ENCODE data around the gene P2RY11.

DNA sequence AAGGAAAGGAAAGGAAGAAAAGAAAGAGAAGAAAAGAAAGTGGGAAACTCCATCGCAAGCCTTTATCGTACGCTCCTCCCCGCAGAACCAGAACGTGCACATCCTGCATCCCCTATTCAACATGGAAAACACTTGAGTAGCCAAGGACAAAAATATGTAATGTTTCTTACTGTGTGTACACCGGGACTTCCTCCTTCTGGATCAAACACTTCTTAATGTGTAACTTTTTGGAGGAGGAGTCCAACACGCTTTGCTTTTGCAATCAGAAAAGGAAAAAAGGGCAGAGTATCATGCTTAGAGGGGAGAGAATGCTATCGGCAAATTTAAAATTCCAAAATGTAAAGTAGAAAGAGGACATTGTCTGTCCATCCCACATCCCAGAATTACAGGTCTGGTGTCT is 33.2 kb upstream of the P2RY11 start:
- TF ChIP-seq, protein P1, sequence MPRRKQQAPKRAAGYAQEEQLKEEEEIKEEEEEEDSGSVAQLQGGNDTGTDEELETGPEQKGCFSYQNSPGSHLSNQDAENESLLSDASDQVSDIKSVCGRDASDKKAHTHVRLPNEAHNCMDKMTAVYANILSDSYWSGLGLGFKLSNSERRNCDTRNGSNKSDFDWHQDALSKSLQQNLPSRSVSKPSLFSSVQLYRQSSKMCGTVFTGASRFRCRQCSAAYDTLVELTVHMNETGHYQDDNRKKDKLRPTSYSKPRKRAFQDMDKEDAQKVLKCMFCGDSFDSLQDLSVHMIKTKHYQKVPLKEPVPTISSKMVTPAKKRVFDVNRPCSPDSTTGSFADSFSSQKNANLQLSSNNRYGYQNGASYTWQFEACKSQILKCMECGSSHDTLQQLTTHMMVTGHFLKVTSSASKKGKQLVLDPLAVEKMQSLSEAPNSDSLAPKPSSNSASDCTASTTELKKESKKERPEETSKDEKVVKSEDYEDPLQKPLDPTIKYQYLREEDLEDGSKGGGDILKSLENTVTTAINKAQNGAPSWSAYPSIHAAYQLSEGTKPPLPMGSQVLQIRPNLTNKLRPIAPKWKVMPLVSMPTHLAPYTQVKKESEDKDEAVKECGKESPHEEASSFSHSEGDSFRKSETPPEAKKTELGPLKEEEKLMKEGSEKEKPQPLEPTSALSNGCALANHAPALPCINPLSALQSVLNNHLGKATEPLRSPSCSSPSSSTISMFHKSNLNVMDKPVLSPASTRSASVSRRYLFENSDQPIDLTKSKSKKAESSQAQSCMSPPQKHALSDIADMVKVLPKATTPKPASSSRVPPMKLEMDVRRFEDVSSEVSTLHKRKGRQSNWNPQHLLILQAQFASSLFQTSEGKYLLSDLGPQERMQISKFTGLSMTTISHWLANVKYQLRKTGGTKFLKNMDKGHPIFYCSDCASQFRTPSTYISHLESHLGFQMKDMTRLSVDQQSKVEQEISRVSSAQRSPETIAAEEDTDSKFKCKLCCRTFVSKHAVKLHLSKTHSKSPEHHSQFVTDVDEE (CRISPR knock-in tag; IDR thresholded peaks at IDR 0.05), result no peak
- TF ChIP-seq CREB5 (CRISPR knock-in tag; IDR thresholded peaks at IDR 0.05; ENCODE audit: low read depth) (no peak), ZFP30 (CRISPR knock-in tag; IDR thresholded peaks at IDR 0.05) (no peak), GLIS3 (CRISPR knock-in tag; IDR thresholded peaks at IDR 0.05) (no peak), ZNF565 (CRISPR knock-in tag; conservative IDR thresholded peaks at IDR 0.05; ENCODE audit: low read depth) (no peak), PPARA (CRISPR knock-in tag; IDR thresholded peaks at IDR 0.05; ENCODE audit: borderline replicate concordance) (no peak), TCF4 (CRISPR knock-in tag; IDR thresholded peaks at IDR 0.05; ENCODE audit: borderline replicate concordance) (no peak)
- TF ChIP-seq, protein P2, sequence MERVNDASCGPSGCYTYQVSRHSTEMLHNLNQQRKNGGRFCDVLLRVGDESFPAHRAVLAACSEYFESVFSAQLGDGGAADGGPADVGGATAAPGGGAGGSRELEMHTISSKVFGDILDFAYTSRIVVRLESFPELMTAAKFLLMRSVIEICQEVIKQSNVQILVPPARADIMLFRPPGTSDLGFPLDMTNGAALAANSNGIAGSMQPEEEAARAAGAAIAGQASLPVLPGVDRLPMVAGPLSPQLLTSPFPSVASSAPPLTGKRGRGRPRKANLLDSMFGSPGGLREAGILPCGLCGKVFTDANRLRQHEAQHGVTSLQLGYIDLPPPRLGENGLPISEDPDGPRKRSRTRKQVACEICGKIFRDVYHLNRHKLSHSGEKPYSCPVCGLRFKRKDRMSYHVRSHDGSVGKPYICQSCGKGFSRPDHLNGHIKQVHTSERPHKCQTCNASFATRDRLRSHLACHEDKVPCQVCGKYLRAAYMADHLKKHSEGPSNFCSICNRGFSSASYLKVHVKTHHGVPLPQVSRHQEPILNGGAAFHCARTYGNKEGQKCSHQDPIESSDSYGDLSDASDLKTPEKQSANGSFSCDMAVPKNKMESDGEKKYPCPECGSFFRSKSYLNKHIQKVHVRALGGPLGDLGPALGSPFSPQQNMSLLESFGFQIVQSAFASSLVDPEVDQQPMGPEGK (CRISPR knock-in tag; IDR thresholded peaks at IDR 0.05; ENCODE audit: borderline replicate concordance), result no peak
